Heart left ventricle (tissue), 13 donors: ENCODE measurements around the gene RILP.
A peak's percentile ranks its signal among the peaks of the same experiment; 100 is the strongest.

Experiments
- POLR2A ChIP-seq, 2 donors: fragments of 450-650 bp; IDR thresholded peaks; one replicate each; pipeline ENCODE4 v1.6.1; 2017; ENCODE audit warnings: antibody characterized with exemption in 2 of 2, mild to moderate bottlenecking in 2 of 2, moderate library complexity in 2 of 2
- TF ChIP-seq, protein P1 (sequence below), 12 donors: fragments of 200-600 bp; sonication (generic) in 4 of 12; IDR thresholded peaks; one replicate each; pipeline versions ENCODE4 v1.5.0 to v1.8.0; 2018 to 2022; ENCODE audit warnings: antibody characterized with exemption in 12 of 12, mild to moderate bottlenecking in 5 of 12
- donor health status: ischemic (EF 13 %, LVEDD 7.1; RV severe dilation, severe dysfunction).
- donor health status: DM: no; HTN: yes; CAD: no.
- donor health status: DM: no; HTN: no; CAD: no.
- donor health status: ischemic (EF 25% LVEDD 6.9; RV normal size, moderate dysfunction).
- donor health status: ischemic (EF 25% LVEDD 5.7; RV mildly dilated, moderate dysfunction).
- donor health status: ischemic (EF 35%, LVEDD 5.7; RV mildly dilated, moderate dysfunction).
- donor health status: nonischemic (EF 11% LVEDD 7.7; RV severe dilation, severe dysfunction).
- donor health status: DM: yes; HTN: yes; CAD: no.
- donor health status: PGD.
- donor health status: ischemic (EF 29% LVEDD 5.4; RV normal size, mild dysfunction).
- donor health status: nonischemic (EF 23%, LVEDD 6.1; RV moderate dilation, normal function).

DNA sequence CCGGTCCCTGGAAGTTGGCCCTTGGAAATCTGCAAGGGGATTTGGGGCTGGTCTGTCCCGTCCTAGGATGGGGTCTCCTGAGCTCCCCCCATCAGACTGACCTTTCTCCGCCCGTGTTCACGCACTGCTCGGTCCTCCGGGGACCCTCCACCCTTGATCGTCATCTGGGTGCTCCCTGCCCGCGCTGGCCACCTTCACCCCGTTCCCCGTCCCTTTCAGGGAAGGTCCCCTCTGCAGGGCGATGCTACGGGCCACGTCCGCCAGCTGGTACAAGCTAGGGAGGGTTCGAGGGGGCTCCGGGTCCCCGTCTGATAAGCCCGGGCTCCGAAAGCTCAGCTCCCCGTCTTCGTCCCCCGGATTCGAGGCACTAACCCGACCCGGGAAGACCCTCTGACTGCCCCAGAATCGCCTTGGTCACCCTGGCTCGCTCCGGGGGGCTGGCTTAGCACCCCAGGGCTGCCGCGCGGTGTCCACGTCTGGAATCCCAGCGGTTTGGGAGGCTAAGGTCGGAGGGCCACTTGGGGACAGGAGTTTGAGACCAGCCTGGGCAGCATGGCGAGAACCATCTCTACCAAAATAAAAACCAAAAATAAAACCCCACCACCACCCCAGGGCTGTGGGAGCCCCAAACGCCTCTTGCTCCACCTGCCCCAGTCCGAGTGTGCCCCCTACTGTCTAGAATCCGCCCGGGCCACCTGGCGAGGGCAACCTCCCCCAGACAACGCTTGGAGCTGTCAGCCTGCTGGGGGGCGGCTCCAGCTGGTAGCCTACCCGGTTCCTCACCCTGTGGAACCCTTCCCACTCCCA lies 20.0 kb downstream of the RILP start:
- TF ChIP-seq, protein P1, sequence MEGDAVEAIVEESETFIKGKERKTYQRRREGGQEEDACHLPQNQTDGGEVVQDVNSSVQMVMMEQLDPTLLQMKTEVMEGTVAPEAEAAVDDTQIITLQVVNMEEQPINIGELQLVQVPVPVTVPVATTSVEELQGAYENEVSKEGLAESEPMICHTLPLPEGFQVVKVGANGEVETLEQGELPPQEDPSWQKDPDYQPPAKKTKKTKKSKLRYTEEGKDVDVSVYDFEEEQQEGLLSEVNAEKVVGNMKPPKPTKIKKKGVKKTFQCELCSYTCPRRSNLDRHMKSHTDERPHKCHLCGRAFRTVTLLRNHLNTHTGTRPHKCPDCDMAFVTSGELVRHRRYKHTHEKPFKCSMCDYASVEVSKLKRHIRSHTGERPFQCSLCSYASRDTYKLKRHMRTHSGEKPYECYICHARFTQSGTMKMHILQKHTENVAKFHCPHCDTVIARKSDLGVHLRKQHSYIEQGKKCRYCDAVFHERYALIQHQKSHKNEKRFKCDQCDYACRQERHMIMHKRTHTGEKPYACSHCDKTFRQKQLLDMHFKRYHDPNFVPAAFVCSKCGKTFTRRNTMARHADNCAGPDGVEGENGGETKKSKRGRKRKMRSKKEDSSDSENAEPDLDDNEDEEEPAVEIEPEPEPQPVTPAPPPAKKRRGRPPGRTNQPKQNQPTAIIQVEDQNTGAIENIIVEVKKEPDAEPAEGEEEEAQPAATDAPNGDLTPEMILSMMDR (IDR thresholded peaks at IDR 0.05), result peak; percentile 36 to 65 (median 54)
- TF ChIP-seq POLR2A (IDR thresholded peaks at IDR 0.05), result no peak
